ENCODE data around the gene PMEPA1. TPM values are rescaled to one million over a fixed set of nuclear protein-coding genes. Genes with fewer than 3 reads are reported as not detected.

PMEPA1 gene
- total RNA-seq, 2 experiments from 2014 or later, result 1.4 to 3.7 TPM

GRCh38 chr20:57716901-57717300 is 7.1 kb upstream of the PMEPA1 start:
- ChIA-PET CTCF (ENCODE audit: unreplicated experiment) (no interaction called here), POLR2A (no interaction called here)
- intact Hi-C loops (cut with micrococcal nuclease; ENCODE audit: unreplicated experiment), result no loop called here
- no peaks in the 10 kb centered on the region for H3K9me2 ChIP-seq (ENCODE audit: insufficient read depth, low read length)
- no TSS peak for BruUV-seq (replicated peaks)
- no peak for DNase-seq (ENCODE audit: low spot score)
- H2AFZ ChIP-seq (ENCODE audit: low read length), result no peak overlapping the region
- H3K4me2 ChIP-seq (ENCODE audit: low read length), result no peak overlapping the region
- no peak for TF ChIP-seq CTCF (conservative IDR thresholded peaks at IDR 0.05; ENCODE audit: low read length)
- no peak for TF ChIP-seq EZH2phosphoT487 (IDR thresholded peaks at IDR 0.05; ENCODE audit: borderline replicate concordance, low read depth, low read length)
- no peak overlapping the region for H3K4me3 ChIP-seq (ENCODE audit: low read depth, low read length, poor library complexity, severe bottlenecking)
- H3K9me3 ChIP-seq (ENCODE audit: low read length), result no peaks in the 10 kb centered on the region
- no peaks in the 10 kb centered on the region for H3K79me2 ChIP-seq (ENCODE audit: insufficient read depth, low read depth, low read length)
- H3K36me3 ChIP-seq (ENCODE audit: insufficient read depth, low read length), result no peaks in the 10 kb centered on the region
- no peak overlapping the region for H3K27ac ChIP-seq (ENCODE audit: low read depth, low read length, poor library complexity, severe bottlenecking)
- no peaks in the 10 kb centered on the region for H4K20me1 ChIP-seq (ENCODE audit: insufficient read depth, low read length)
- peaks cover 12% of the 10 kb centered on the region for H3K4me1 ChIP-seq (ENCODE audit: insufficient read depth, low read length, poor library complexity, severe bottlenecking)

- peaks cover 15% of the 10 kb centered on the region for H3K4me1 ChIP-seq (ENCODE audit: insufficient read depth, low read length, poor library complexity, severe bottlenecking)
- no peaks in the 10 kb centered on the region for H3K9me3 ChIP-seq (ENCODE audit: low read length)
- H4K20me1 ChIP-seq (ENCODE audit: insufficient read depth, low read length), result no peaks in the 10 kb centered on the region
- DNase-seq (ENCODE audit: low spot score), result no peak
- no peaks in the 10 kb centered on the region for H3K36me3 ChIP-seq (ENCODE audit: insufficient read depth, low read length)
- H3K27ac ChIP-seq (ENCODE audit: low read depth, low read length, poor library complexity, severe bottlenecking), result no peak overlapping the region
- H2AFZ ChIP-seq (ENCODE audit: low read length), result no peak overlapping the region
- BruUV-seq (replicated peaks), result no TSS peak
- H3K79me2 ChIP-seq (ENCODE audit: insufficient read depth, low read depth, low read length), result no peaks in the 10 kb centered on the region
- ChIA-PET CTCF (ENCODE audit: unreplicated experiment) (interaction anchor here (0.9 kb wide), 1 partner anchor 36 kb away, joined by 3 read pairs; no protein-coding TSS in a partner anchor), POLR2A (no interaction called here)
- intact Hi-C loops (cut with micrococcal nuclease; ENCODE audit: unreplicated experiment), result no loop called here
- no peaks in the 10 kb centered on the region for H3K9me2 ChIP-seq (ENCODE audit: insufficient read depth, low read length)
- no peak overlapping the region for H3K4me3 ChIP-seq (ENCODE audit: low read depth, low read length, poor library complexity, severe bottlenecking)
- no peak overlapping the region for H3K4me2 ChIP-seq (ENCODE audit: low read length)
- TF ChIP-seq CTCF (conservative IDR thresholded peaks at IDR 0.05; ENCODE audit: low read length) (no peak), EZH2phosphoT487 (IDR thresholded peaks at IDR 0.05; ENCODE audit: borderline replicate concordance, low read depth, low read length) (no peak)
Observed at GRCh38 chr20:57716202-57716601, 6.4 kb upstream of the PMEPA1 start.

GRCh38 chr20:57715268-57715904 is 5.6 kb upstream of the PMEPA1 start:
- Histone ChIP-seq H3K4me3 (ENCODE audit: low read depth, low read length, poor library complexity, severe bottlenecking) (no peak overlapping the region), H2AFZ (ENCODE audit: low read length) (no peak overlapping the region), H4K20me1 (ENCODE audit: insufficient read depth, low read length) (no peaks in the 10 kb centered on the region), H3K4me1 (ENCODE audit: insufficient read depth, low read length, poor library complexity, severe bottlenecking) (peaks cover 21% of the 10 kb centered on the region), H3K4me2 (ENCODE audit: low read length) (no peak overlapping the region), H3K9me2 (ENCODE audit: insufficient read depth, low read length) (no peaks in the 10 kb centered on the region), H3K36me3 (ENCODE audit: insufficient read depth, low read length) (no peaks in the 10 kb centered on the region), H3K9me3 (ENCODE audit: low read length) (no peaks in the 10 kb centered on the region), H3K79me2 (ENCODE audit: insufficient read depth, low read depth, low read length) (no peaks in the 10 kb centered on the region), H3K27ac (ENCODE audit: low read depth, low read length, poor library complexity, severe bottlenecking) (no peak overlapping the region)
- no peak for DNase-seq (ENCODE audit: low spot score)
- ChIA-PET POLR2A (no interaction called here), CTCF (ENCODE audit: unreplicated experiment) (no interaction called here)
- TF ChIP-seq CTCF (conservative IDR thresholded peaks at IDR 0.05; ENCODE audit: low read length) (no peak), EZH2phosphoT487 (IDR thresholded peaks at IDR 0.05; ENCODE audit: borderline replicate concordance, low read depth, low read length) (no peak)
- intact Hi-C loops (cut with micrococcal nuclease; ENCODE audit: unreplicated experiment), result no loop called here
- no TSS peak for BruUV-seq (replicated peaks)

Data from OCI-LY7 (cell line).